ENCODE measurements around the gene RBM44.

RBM44 gene

GRCh38 chr2:237868631-237869342, 70.2 kb downstream of the RBM44 start:
- FAIRE-seq (no peak), DNase-seq (ENCODE audit: insufficient read length) (no peak)
- no peak for TF ChIP-seq TAF1 (IDR thresholded peaks at IDR 0.05; ENCODE audit: borderline replicate concordance, low read depth, low read length)
- no peak for TF ChIP-seq POLR2A (IDR thresholded peaks at IDR 0.05; ENCODE audit: low read depth, low read length)
- TF ChIP-seq POLR2AphosphoS5 (IDR thresholded peaks at IDR 0.05; ENCODE audit: low read depth, low read length), result no peak

GRCh38 chr2:237869343-237870102, 70.9 kb downstream of the RBM44 start:
- TF ChIP-seq POLR2A (IDR thresholded peaks at IDR 0.05; ENCODE audit: low read depth, low read length) (no peak), POLR2AphosphoS5 (IDR thresholded peaks at IDR 0.05; ENCODE audit: low read depth, low read length) (no peak), TAF1 (IDR thresholded peaks at IDR 0.05; ENCODE audit: borderline replicate concordance, low read depth, low read length) (no peak)
- no peak for FAIRE-seq
- no peak for DNase-seq (ENCODE audit: insufficient read length)

GRCh38 chr2:237870126-237870525, 71.5 kb downstream of the RBM44 start:
- no peak for TF ChIP-seq TAF1 (IDR thresholded peaks at IDR 0.05; ENCODE audit: borderline replicate concordance, low read depth, low read length)
- TF ChIP-seq POLR2AphosphoS5 (IDR thresholded peaks at IDR 0.05; ENCODE audit: low read depth, low read length), result no peak
- TF ChIP-seq POLR2A (IDR thresholded peaks at IDR 0.05; ENCODE audit: low read depth, low read length), result no peak
- DNase-seq (ENCODE audit: insufficient read length), result no peak
- FAIRE-seq, result no peak

- FAIRE-seq, result no peak
- no peak for DNase-seq (ENCODE audit: insufficient read length)
- TF ChIP-seq POLR2A (IDR thresholded peaks at IDR 0.05; ENCODE audit: low read depth, low read length), result no peak
- no peak for TF ChIP-seq POLR2AphosphoS5 (IDR thresholded peaks at IDR 0.05; ENCODE audit: low read depth, low read length)
- TF ChIP-seq TAF1 (IDR thresholded peaks at IDR 0.05; ENCODE audit: borderline replicate concordance, low read depth, low read length), result no peak
Measured at GRCh38 chr2:237870754-237871651, 72.4 kb downstream of the RBM44 start.

- no peak for TF ChIP-seq TAF1 (IDR thresholded peaks at IDR 0.05; ENCODE audit: borderline replicate concordance, low read depth, low read length)
- TF ChIP-seq POLR2A (IDR thresholded peaks at IDR 0.05; ENCODE audit: low read depth, low read length), result no peak
- no peak for TF ChIP-seq POLR2AphosphoS5 (IDR thresholded peaks at IDR 0.05; ENCODE audit: low read depth, low read length)
- no peak for FAIRE-seq
- DNase-seq (ENCODE audit: insufficient read length), result no peak
Measured at GRCh38 chr2:237872178-237872887, 73.8 kb downstream of the RBM44 start.

- no peak for FAIRE-seq
- no peak for TF ChIP-seq TAF1 (IDR thresholded peaks at IDR 0.05; ENCODE audit: borderline replicate concordance, low read depth, low read length)
- DNase-seq (ENCODE audit: insufficient read length), result no peak
Measured at GRCh38 chr2:237873421-237873831, 74.8 kb downstream of the RBM44 start.

- no peak for FAIRE-seq
Measured at GRCh38 chr2:237873897-237874551, 75.4 kb downstream of the RBM44 start.

GRCh38 chr2:237874585-237875161, 76.1 kb downstream of the RBM44 start:
- FAIRE-seq (no peak), DNase-seq (ENCODE audit: insufficient read length) (no peak)
- TF ChIP-seq POLR2A (IDR thresholded peaks at IDR 0.05; ENCODE audit: low read depth, low read length) (no peak), TAF1 (IDR thresholded peaks at IDR 0.05; ENCODE audit: borderline replicate concordance, low read depth, low read length) (no peak), POLR2AphosphoS5 (IDR thresholded peaks at IDR 0.05; ENCODE audit: low read depth, low read length) (no peak)

More at GRCh38 chr2:237873897-237874551, 75.4 kb downstream of the RBM44 start:
- TF ChIP-seq POLR2AphosphoS5 (IDR thresholded peaks at IDR 0.05; ENCODE audit: low read depth, low read length), result no peak
- no peak for TF ChIP-seq TAF1 (IDR thresholded peaks at IDR 0.05; ENCODE audit: borderline replicate concordance, low read depth, low read length)
- no peak for TF ChIP-seq POLR2A (IDR thresholded peaks at IDR 0.05; ENCODE audit: low read depth, low read length)
- DNase-seq (ENCODE audit: insufficient read length), result no peak

GRCh38 chr2:237875256-237876060, 76.9 kb downstream of the RBM44 start:
- FAIRE-seq, result no peak
- TF ChIP-seq POLR2AphosphoS5 (IDR thresholded peaks at IDR 0.05; ENCODE audit: low read depth, low read length) (no peak), TAF1 (IDR thresholded peaks at IDR 0.05; ENCODE audit: borderline replicate concordance, low read depth, low read length) (no peak), POLR2A (IDR thresholded peaks at IDR 0.05; ENCODE audit: low read depth, low read length) (no peak)

More at GRCh38 chr2:237875256-237876060, 76.9 kb downstream of the RBM44 start:
- no peak for DNase-seq (ENCODE audit: insufficient read length)

All from GM12892 (cell line).